Heart right ventricle (tissue), 16 donors: ENCODE measurements around the gene CREBBP. TPM values are rescaled to one million over a fixed set of nuclear protein-coding genes. Genes with fewer than 3 reads are reported as not detected.

Experiments
- ATAC-seq, 8 donors: fragments of 200-7000 bp; cut with Tn5 transposase; one replicate each; pipeline ENCODE4 v1.9.1; 2020; ENCODE audit warnings: mild to moderate bottlenecking in 8 of 8, moderate library complexity in 8 of 8, moderate number of reproducible peaks in 1 of 8
- DNase-seq, 2 donors: peaks; one replicate each; pipeline ENCODE4 v3.0.0-alpha.2; 2020
- H3K27ac ChIP-seq, 10 donors: fragments of 200-600 bp; sonication (generic) in 2 of 10; one replicate each; pipeline versions ENCODE4 v1.5.0 to v1.8.0; 2020 to 2022; ENCODE audit warnings: mild to moderate bottlenecking in 3 of 10
- H3K27me3 ChIP-seq, 7 donors: fragments of 200-600 bp; one replicate each; pipeline ENCODE4 v1.8.0; 2021 to 2022; ENCODE audit warnings: mild to moderate bottlenecking in 2 of 7
- H3K36me3 ChIP-seq, 9 donors: fragments of 200-600 bp; sonication (generic) in 1 of 9; one replicate each; pipeline versions ENCODE4 v1.5.0 to v1.8.0; 2020 to 2022; ENCODE audit warnings: mild to moderate bottlenecking in 2 of 9
- H3K4me1 ChIP-seq, 9 donors: fragments of 200-600 bp; sonication (generic) in 1 of 9; one replicate each; pipeline versions ENCODE4 v1.5.0 to v1.8.0; 2020 to 2022; ENCODE audit warnings: mild to moderate bottlenecking in 4 of 9
- H3K4me3 ChIP-seq, 10 donors: fragments of 200-600 bp; sonication (generic) in 2 of 10; one replicate each; pipeline versions ENCODE4 v1.5.0 to v1.8.0; 2020 to 2022; ENCODE audit warnings: mild to moderate bottlenecking in 7 of 10, moderate library complexity in 2 of 10
- H3K9me3 ChIP-seq, 11 donors: fragments of 200-600 bp in 10 of 11; sonication (generic) in 2 of 11; one replicate each; pipeline versions ENCODE4 v1.5.0 to v1.8.0; 2013 to 2022; ENCODE audit warnings: mild to moderate bottlenecking in 2 of 11, control low read depth in 1 of 11, moderate library complexity in 1 of 11
- CTCF ChIP-seq, 9 donors: fragments of 200-600 bp; sonication (generic) in 2 of 9; IDR thresholded peaks; one replicate each; pipeline versions ENCODE4 v1.5.0 to v1.8.0; 2021 to 2022; ENCODE audit warnings: antibody characterized with exemption in 9 of 9, mild to moderate bottlenecking in 5 of 9, moderate library complexity in 1 of 9
- WGBS, 2 donors: extraction: QIAGEN DNeasy Blood & Tissue Kit; methylation state at CpG; one replicate each; pipeline ENCODE4 v1.1.7; 2013; ENCODE audit warnings: inconsistent platforms in 1 of 2; 5-methylcytosine and 5-hydroxymethylcytosine counted together
- intact Hi-C, 10 donors: fragments of 100-400 bp; cut with DNase I; formaldehyde crosslinking; loops; one replicate each; pipeline versions ENCODE4 v1.11.1 to v1.14.2; 2022
- polyA plus RNA-seq, 2 donors: library from polyadenylated mRNA; stranded (reverse); fragments of 200-250 nt; gene quantifications; one replicate each; pipeline ENCODE4 v1.2.3, GENCODE V29; 2013
- total RNA-seq, 10 donors: library from RNA; stranded (reverse); fragmentation: NEBNext Ultra II Directional in 3 of 10; extraction: Animal tissue kit (Norgen Biotek cat#: 25700) in 3 of 10; gene quantifications; one replicate each; pipeline versions ENCODE4 v1.2.1 to v1.2.4, GENCODE V29; 2021 to 2023
- donor health status: Arrhythmogenic right ventricular cardiomyopathy.
- donor health status: ischemic (EF 13 %, LVEDD 7.1; RV severe dilation, severe dysfunction).
- donor health status: healthy with polysubstance abuse.
- donor health status: DM: no; HTN: yes; CAD: no.
- donor health status: DM: no; HTN: no; CAD: no.
- donor health status: ischemic (EF 25% LVEDD 6.9; RV normal size, moderate dysfunction).
- donor health status: ischemic (EF 25% LVEDD 5.7; RV mildly dilated, moderate dysfunction).
- donor health status: healthy.
- donor health status: DM: yes; HTN: yes; CAD: no.
- donor health status: Ischemic cardiomyopathy.
- donor health status: ischemic (EF 35%, LVEDD 5.7; RV mildly dilated, moderate dysfunction).
- donor health status: nonischemic (EF 11% LVEDD 7.7; RV severe dilation, severe dysfunction).
- donor health status: DM: yes; HTN: yes; CAD: no.
- donor health status: PGD.
- donor health status: ischemic (EF 29% LVEDD 5.4; RV normal size, mild dysfunction).
- donor health status: nonischemic (EF 23%, LVEDD 6.1; RV moderate dilation, normal function).

The CREBBP gene
- total and polyA plus RNA-seq, 12 donors: 6.3 to 51.5 (median 41.0) TPM

GRCh38 chr16:3872216-3872895, 8.2 kb downstream of the CREBBP start:
- Histone ChIP-seq H3K36me3 (peaks cover 0 to under 1% (median 0%) of the 10 kb centered on the region in 9 donors), H3K9me3 (no peaks in the 10 kb centered on the region), H3K4me1 (peaks cover 34 to 99% (median 93%) of the 10 kb centered on the region in 9 donors), H3K27me3 (no peaks in the 10 kb centered on the region), H3K4me3 (no peak overlapping the region), H3K27ac (peak overlapping the region in 2 of 10 donors; percentile 26 to 59)
- ATAC-seq (peak in 1 of 8 donors; percentile 19), DNase-seq (no peak)
- WGBS, 2 donors: 39 to 44% methylated on average over 12 of the region's 12 CpGs
- intact Hi-C loops: loop anchor here in 3 of 10 donors (10.0 kb wide), 3 partner anchors 88 to 178 kb away; no protein-coding TSS in a partner anchor
- TF ChIP-seq CTCF (IDR thresholded peaks at IDR 0.05): no peak

GRCh38 chr16:3868967-3869366, 11.5 kb downstream of the CREBBP start:
- Histone ChIP-seq H3K36me3 (no peaks in the 10 kb centered on the region), H3K27ac (no peak overlapping the region), H3K9me3 (no peaks in the 10 kb centered on the region), H3K4me3 (no peak overlapping the region), H3K4me1 (peaks cover 21 to 99% (median 91%) of the 10 kb centered on the region in 9 donors), H3K27me3 (no peaks in the 10 kb centered on the region)
- intact Hi-C loops: loop anchor here in 1 of 10 donors (10.0 kb wide), 1 partner anchor 54 kb away; no protein-coding TSS in a partner anchor
- TF ChIP-seq CTCF (IDR thresholded peaks at IDR 0.05): no peak
- 79 to 84% methylated on average over 3 of the region's 3 CpGs for WGBS, 2 donors
- no peak for ATAC-seq
- DNase-seq: no peak

GRCh38 chr16:3868556-3868955, 12.0 kb downstream of the CREBBP start:
- Histone ChIP-seq H3K9me3 (no peaks in the 10 kb centered on the region), H3K36me3 (no peaks in the 10 kb centered on the region), H3K27me3 (no peaks in the 10 kb centered on the region), H3K27ac (no peak overlapping the region), H3K4me1 (peaks cover 21 to 99% (median 91%) of the 10 kb centered on the region in 9 donors), H3K4me3 (no peak overlapping the region)
- DNase-seq: no peak
- 88 to 89% methylated on average over 8 of the region's 8 CpGs for whole genome bisulfite sequencing, 2 donors
- no peak for TF ChIP-seq CTCF (IDR thresholded peaks at IDR 0.05)
- no peak for ATAC-seq
- intact Hi-C loops: loop anchor here in 1 of 10 donors (10.0 kb wide), 1 partner anchor 54 kb away; no protein-coding TSS in a partner anchor

- intact Hi-C loops: loop anchor here in 1 of 10 donors (10.0 kb wide), 1 partner anchor 52 kb away; no protein-coding TSS in a partner anchor
- Histone ChIP-seq H3K27ac (no peak overlapping the region), H3K9me3 (no peaks in the 10 kb centered on the region), H3K27me3 (no peaks in the 10 kb centered on the region), H3K4me3 (no peak overlapping the region), H3K4me1 (peaks cover 21 to 99% (median 91%) of the 10 kb centered on the region in 9 donors), H3K36me3 (no peaks in the 10 kb centered on the region)
- DNase-seq: no peak
- TF ChIP-seq CTCF (IDR thresholded peaks at IDR 0.05): no peak
- WGBS, 2 donors: 89 to 93% methylated on average over 4 of the region's 4 CpGs
- no peak for ATAC-seq
Measured at GRCh38 chr16:3866703-3867431, 13.6 kb downstream of the CREBBP start.
